Stomach smooth muscle (tissue), 2 donors: Measurements from ENCODE around the gene RNF17.
A peak's percentile ranks its signal among the peaks of the same experiment; 100 is the strongest.

Source experiments
- H3K27ac ChIP-seq: one replicate; pipeline ENCODE4 v1.7.0; 2013; ENCODE audit warnings: mild to moderate bottlenecking, low read length, inconsistent platforms
- H3K27me3 ChIP-seq, 2 donors: one replicate each; pipeline ENCODE4 v1.7.0; 2013; ENCODE audit warnings: low read length in 2 of 2; ENCODE audit not compliant: insufficient read depth in 2 of 2, control insufficient read depth in 1 of 2
- H3K36me3 ChIP-seq, 2 donors: one replicate each; pipeline ENCODE4 v1.7.0; 2013; ENCODE audit warnings: low read length in 2 of 2; ENCODE audit not compliant: control insufficient read depth in 2 of 2, insufficient read depth in 2 of 2
- H3K4me1 ChIP-seq: one replicate; pipeline ENCODE4 v1.7.0; 2013; ENCODE audit warnings: low read length; ENCODE audit not compliant: control insufficient read depth, insufficient read depth
- H3K4me3 ChIP-seq, 2 donors: one replicate each; pipeline ENCODE4 v1.7.0; 2013; ENCODE audit warnings: low read length in 2 of 2
- H3K9ac ChIP-seq, 2 donors: one replicate each; pipeline ENCODE4 v1.7.0; 2013; ENCODE audit warnings: low read length in 2 of 2, mild to moderate bottlenecking in 1 of 2
- H3K9me3 ChIP-seq, 2 donors: one replicate each; pipeline ENCODE4 v1.7.0; 2013; ENCODE audit warnings: low read length in 2 of 2; ENCODE audit not compliant: control insufficient read depth in 2 of 2
- donor health status: healthy.
- donor health status: Pancreatic carcinoma.

RNF17 gene

GRCh38 chr13:24922387-24922744 is 158.4 kb downstream of the RNF17 start:
- H3K9ac ChIP-seq = peak overlapping the region; percentile 71 to 74
- no peaks in the 10 kb centered on the region for H3K36me3 ChIP-seq
- H3K27ac ChIP-seq = peak overlapping the region; percentile 88
- peaks cover 6% of the 10 kb centered on the region for H3K4me1 ChIP-seq
- no peaks in the 10 kb centered on the region for H3K9me3 ChIP-seq
- H3K4me3 ChIP-seq = peak overlapping the region; percentile 83 to 92
- H3K27me3 ChIP-seq = no peaks in the 10 kb centered on the region

DNA sequence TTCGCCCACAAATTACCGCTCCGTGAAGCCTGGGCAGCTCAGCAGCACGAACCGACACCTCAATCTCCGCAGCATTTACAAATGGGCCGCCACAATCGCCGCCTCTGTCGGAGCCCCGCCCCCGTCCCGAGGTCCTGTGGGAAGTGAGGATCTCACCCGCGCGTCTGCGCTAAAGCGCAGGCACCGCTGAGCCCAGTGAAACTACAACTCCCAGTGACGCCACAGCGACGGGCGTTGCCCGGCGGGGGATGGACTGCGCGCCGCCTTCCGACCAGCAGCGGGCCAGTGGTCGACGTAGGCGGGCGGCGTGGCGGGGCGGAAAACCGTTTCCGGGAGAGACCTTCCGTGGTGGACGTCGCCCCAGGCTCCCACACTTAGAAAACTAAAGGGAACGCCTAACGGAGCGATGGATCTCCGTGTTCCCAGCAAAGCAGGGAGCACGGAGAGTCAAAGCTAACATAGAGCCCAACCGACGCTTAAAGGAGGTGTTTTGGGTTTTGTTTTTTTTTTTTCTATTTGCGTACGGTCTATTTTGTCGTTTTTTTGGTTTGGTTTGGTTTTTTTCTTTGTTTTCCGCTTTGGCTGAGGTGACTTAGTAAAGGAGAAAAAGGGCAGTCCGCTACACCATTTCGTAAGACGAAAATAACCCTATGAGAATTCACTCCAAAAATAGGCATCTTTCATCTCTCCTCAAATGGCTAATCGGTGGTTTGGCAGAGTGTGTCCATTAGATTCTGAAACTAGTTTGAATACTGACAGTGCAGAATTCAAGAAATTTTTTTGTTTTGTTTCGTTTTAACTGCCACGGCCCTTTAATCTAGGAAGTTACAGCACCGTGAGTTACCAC is 159.0 kb downstream of the RNF17 start:
- Histone ChIP-seq H3K9ac (peak overlapping the region; percentile 89 to 98), H3K36me3 (no peaks in the 10 kb centered on the region), H3K27me3 (no peaks in the 10 kb centered on the region), H3K9me3 (no peaks in the 10 kb centered on the region), H3K4me3 (peak overlapping the region; percentile 83 to 92), H3K4me1 (peaks cover 6% of the 10 kb centered on the region), H3K27ac (peak overlapping the region; percentile 88)

DNA sequence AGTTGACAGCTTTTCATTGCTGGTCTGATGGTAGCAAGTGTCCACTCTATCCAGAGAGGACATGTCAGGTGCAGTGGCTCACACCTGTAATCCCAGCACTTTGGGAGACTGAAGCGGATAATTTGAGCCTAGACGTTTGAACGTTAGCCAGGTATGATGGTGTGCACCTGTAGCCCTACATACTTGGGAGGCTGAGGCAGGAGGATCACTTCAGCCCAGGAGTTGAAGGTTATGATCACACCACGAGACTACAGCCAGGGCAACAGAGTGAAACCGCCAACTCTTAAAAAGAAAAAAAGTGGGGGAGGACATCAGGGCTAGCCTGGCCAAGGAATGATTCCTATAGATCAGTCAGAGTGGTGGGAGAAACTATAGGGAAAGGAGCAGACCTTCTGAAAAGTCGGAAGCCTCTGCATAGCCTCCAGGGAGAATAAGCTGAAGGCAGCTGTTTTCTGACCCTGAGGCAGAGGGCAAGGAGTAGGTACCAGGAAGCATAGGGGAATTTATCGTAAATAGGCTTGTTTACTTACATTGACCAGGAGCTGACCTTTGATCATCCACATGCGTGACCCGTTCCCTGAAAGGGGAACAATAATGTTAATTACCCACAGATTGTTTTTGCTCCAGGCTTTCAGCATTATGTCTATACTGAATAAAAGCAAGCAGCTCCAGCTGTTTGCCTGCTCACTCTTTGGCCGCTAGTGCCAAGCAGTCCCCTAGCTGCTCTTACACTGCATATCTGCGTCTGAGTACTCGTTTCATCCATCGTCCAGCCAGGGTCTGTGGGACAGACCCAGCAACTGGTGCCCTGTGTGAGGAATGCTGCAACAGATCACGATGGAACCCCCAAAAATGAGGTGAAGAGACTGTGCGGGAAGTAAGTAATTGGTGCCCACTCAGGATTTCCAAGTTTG is 161.6 kb downstream of the RNF17 start:
- no peaks in the 10 kb centered on the region for H3K36me3 ChIP-seq
- H3K9me3 ChIP-seq = no peaks in the 10 kb centered on the region
- no peak overlapping the region for H3K27ac ChIP-seq
- H3K4me1 ChIP-seq = peaks cover 6% of the 10 kb centered on the region
- no peak overlapping the region for H3K4me3 ChIP-seq
- H3K9ac ChIP-seq = no peak overlapping the region
- no peaks in the 10 kb centered on the region for H3K27me3 ChIP-seq

- Histone ChIP-seq H3K9me3 (no peaks in the 10 kb centered on the region), H3K27ac (no peak overlapping the region), H3K36me3 (no peaks in the 10 kb centered on the region), H3K27me3 (peaks cover 8 to 10% of the 10 kb centered on the region in 2 donors), H3K4me3 (no peak overlapping the region), H3K4me1 (no peaks in the 10 kb centered on the region), H3K9ac (no peak overlapping the region)
These were observed 163.9 kb downstream of the RNF17 start for GRCh38 chr13:24927810-24928404.

GRCh38 chr13:24929196-24929595 is 165.2 kb downstream of the RNF17 start:
- Histone ChIP-seq H3K4me3 (no peak overlapping the region), H3K4me1 (no peaks in the 10 kb centered on the region), H3K9ac (no peak overlapping the region), H3K36me3 (no peaks in the 10 kb centered on the region), H3K9me3 (no peaks in the 10 kb centered on the region), H3K27ac (no peak overlapping the region), H3K27me3 (peaks cover 8 to 10% of the 10 kb centered on the region in 2 donors)
